GM21528 (cell line): ENCODE results near the gene TGFBR3L.
A peak's percentile ranks its signal among the peaks of the same experiment; 100 is the strongest.

Source experiments
- ATAC-seq: cut with Tn5 transposase; IDR thresholded peaks from one replicate; pipeline ENCODE4 v1.9.1; 2021; ENCODE audit warnings: mild to moderate bottlenecking, moderate library complexity; ENCODE audit not compliant: unreplicated experiment, low FRiP score

TGFBR3L gene

GRCh38 chr19:7903244-7904073, 11.2 kb upstream of the TGFBR3L start, which contains the start of gene MAP2K7:
MAP2K7 (plus strand) TSS chr19:7903877; CDS start chr19:7903945, 68 bp downstream.
- peak; percentile 77 for ATAC-seq

- peak; percentile 29 for ATAC-seq
Observed at GRCh38 chr19:7904074-7905020, 10.3 kb upstream of the TGFBR3L start.

GRCh38 chr19:7905268-7905667, 9.4 kb upstream of the TGFBR3L start:
- ATAC-seq, result no peak

GRCh38 chr19:7905859-7906258, 8.8 kb upstream of the TGFBR3L start:
- ATAC-seq, result no peak

- no peak for ATAC-seq
Observed at GRCh38 chr19:7907122-7907521, 7.5 kb upstream of the TGFBR3L start.

- no peak for ATAC-seq
Observed at GRCh38 chr19:7907544-7907943, 7.1 kb upstream of the TGFBR3L start.

- no peak for ATAC-seq
Observed at GRCh38 chr19:7908078-7908699, 6.4 kb upstream of the TGFBR3L start.

GRCh38 chr19:7908742-7909461, 5.7 kb upstream of the TGFBR3L start:
- ATAC-seq, result no peak

GRCh38 chr19:7909471-7910067, 5.1 kb upstream of the TGFBR3L start:
- ATAC-seq, result no peak

- ATAC-seq, result no peak
Observed at GRCh38 chr19:7910321-7911161, 4.1 kb upstream of the TGFBR3L start.

- ATAC-seq, result no peak
Observed at GRCh38 chr19:7911508-7912143, 3.0 kb upstream of the TGFBR3L start.

- no peak for ATAC-seq
Observed at GRCh38 chr19:7912144-7912696, 2.4 kb upstream of the TGFBR3L start.

GRCh38 chr19:7912697-7913564, 1.7 kb upstream of the TGFBR3L start:
- ATAC-seq, result no peak

GRCh38 chr19:7913652-7914051, 978 bp upstream of the TGFBR3L start:
- ATAC-seq, result no peak

GRCh38 chr19:7914099-7914498, 531 bp upstream of the TGFBR3L start:
- no peak for ATAC-seq

GRCh38 chr19:7915250-7916102, 846 bp downstream of the TGFBR3L start:
- no peak for ATAC-seq
